CD4-positive, CD25-positive, alpha-beta regulatory T cell (primary cell): Measurements from ENCODE around the gene MIER2. TPM values are rescaled to one million over a fixed set of nuclear protein-coding genes. Genes with fewer than 3 reads are reported as not detected.

Experiments used
- ATAC-seq, 2 donors: fragments of 150-1000 bp; cut with Tn5 transposase; one replicate each; pipeline ENCODE4 v1.10.0; 2021; ENCODE audit warnings: low read depth in 2 of 2, moderate number of reproducible peaks in 2 of 2, moderate library complexity in 1 of 2
- DNase-seq, 3 donors: peaks; one replicate each; pipeline versions ENCODE4 v3.0.0 to v3.0.0-alpha.2; 2012 to 2022; ENCODE audit warnings: mixed read lengths in 1 of 3
- H3K27ac ChIP-seq: one replicate; pipeline ENCODE4 v1.7.0; 2013; ENCODE audit warnings: mild to moderate bottlenecking, low read length; ENCODE audit not compliant: insufficient read depth, poor library complexity, severe bottlenecking
- H3K27me3 ChIP-seq: one replicate; pipeline ENCODE4 v1.7.0; 2013; ENCODE audit warnings: low read length; ENCODE audit not compliant: control insufficient read depth, insufficient read depth
- H3K36me3 ChIP-seq: one replicate; pipeline ENCODE4 v1.7.0; 2013; ENCODE audit warnings: mild to moderate bottlenecking, low read length, moderate library complexity; ENCODE audit not compliant: control insufficient read depth, insufficient read depth
- H3K4me1 ChIP-seq: 2 replicates; pipeline ENCODE4 v1.7.0; 2013; ENCODE audit warnings: mild to moderate bottlenecking, low read length; ENCODE audit not compliant: insufficient read depth, control insufficient read depth, poor library complexity, severe bottlenecking
- H3K4me3 ChIP-seq: one replicate; pipeline ENCODE4 v1.7.0; 2013; ENCODE audit warnings: low read depth, mild to moderate bottlenecking, low read length, moderate library complexity
- H3K9me3 ChIP-seq, 2 experiments: 1 replicate in 1 of 2; 2 replicates in 1 of 2; pipeline ENCODE4 v1.7.0; 2013; ENCODE audit warnings: low read length in 2 of 2, mild to moderate bottlenecking in 1 of 2, moderate library complexity in 1 of 2; ENCODE audit not compliant: control insufficient read depth in 2 of 2
- H3K27ac Mint-ChIP-seq, 3 donors: one replicate each; pipeline ENCODE4 v1.8.0; 2020 to 2022; ENCODE audit warnings: mild to moderate bottlenecking in 3 of 3, mixed read lengths in 3 of 3, moderate library complexity in 2 of 3
- H3K27me3 Mint-ChIP-seq: one replicate; pipeline ENCODE4 v1.8.0; 2022; ENCODE audit warnings: mild to moderate bottlenecking, mixed read lengths
- H3K36me3 Mint-ChIP-seq: one replicate; pipeline ENCODE4 v1.8.0; 2020; ENCODE audit warnings: mixed read lengths
- H3K4me1 Mint-ChIP-seq, 4 donors: one replicate each; pipeline ENCODE4 v1.8.0; 2020 to 2022; ENCODE audit warnings: mixed read lengths in 4 of 4, mild to moderate bottlenecking in 1 of 4
- H3K4me3 Mint-ChIP-seq, 4 donors: one replicate each; pipeline ENCODE4 v1.8.0; 2020 to 2022; ENCODE audit warnings: mild to moderate bottlenecking in 4 of 4, mixed read lengths in 4 of 4, moderate library complexity in 3 of 4
- H3K9me3 Mint-ChIP-seq, 7 donors: one replicate each; pipeline ENCODE4 v1.8.0; 2020 to 2022; ENCODE audit warnings: mixed read lengths in 7 of 7, mild to moderate bottlenecking in 3 of 7, moderate library complexity in 2 of 7
- polyA plus RNA-seq, 4 donors: library from polyadenylated mRNA; unstranded; fragments of 300-500 nt; fragmentation: Illumina TruSeq; gene quantifications; one replicate each; pipeline ENCODE4 v1.2.3, GENCODE V29; 2021
- total RNA-seq: library from RNA; stranded (reverse); gene quantifications from one replicate; pipeline ENCODE4 v1.2.3, GENCODE V29; 2022

The MIER2 gene
- total and polyA plus RNA-seq, 5 donors from 2014 or later, result 2.0 to 15.8 (median 3.0) TPM

DNA sequence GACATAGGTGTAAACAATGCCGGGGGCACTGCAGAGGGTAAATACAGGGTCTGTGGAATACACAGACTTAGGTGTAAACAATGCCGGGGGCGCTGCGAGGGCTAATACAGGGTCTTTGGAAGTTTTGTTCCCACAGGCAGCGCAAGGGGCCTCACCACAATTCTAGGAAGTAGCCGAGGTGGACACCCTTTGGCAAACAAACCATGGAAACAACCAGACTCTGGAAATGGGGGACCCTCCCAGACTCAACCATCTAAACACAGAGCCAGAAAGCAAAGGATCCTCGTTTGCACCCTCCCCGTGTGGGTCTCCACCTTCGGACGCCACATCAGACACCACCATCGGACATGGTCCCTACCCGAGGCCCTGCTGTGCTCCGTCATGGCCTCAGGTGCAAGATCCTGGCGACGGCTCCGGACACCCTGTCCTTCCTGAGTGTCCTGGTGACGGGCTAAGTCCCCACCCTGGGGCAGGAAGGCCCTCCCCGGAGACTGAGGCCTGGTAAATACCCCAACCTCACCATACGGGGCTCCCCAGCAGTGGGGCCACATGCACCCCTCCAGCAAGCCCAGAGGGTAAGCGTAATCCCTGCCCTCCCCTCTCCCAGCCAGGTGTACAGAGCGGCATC, 36.7 kb downstream of the MIER2 start:
- H3K4me3 ChIP-seq, result no peak overlapping the region
- no peak for DNase-seq
- H3K27me3 ChIP-seq, result no peaks in the 10 kb centered on the region
- Mint-ChIP-seq H3K27ac (peak overlapping the region in 1 of 3 donors; percentile 71), H3K4me3 (no peak overlapping the region), H3K4me1 (peaks cover 0 to 3% (median 0%) of the 10 kb centered on the region in 4 donors), H3K27me3 (no peaks in the 10 kb centered on the region), H3K9me3 (no peaks in the 10 kb centered on the region), H3K36me3 (peaks cover 11% of the 10 kb centered on the region)
- no peaks in the 10 kb centered on the region for H3K9me3 ChIP-seq
- H3K36me3 ChIP-seq, result peaks cover 29% of the 10 kb centered on the region
- no peak for ATAC-seq
- no peaks in the 10 kb centered on the region for H3K4me1 ChIP-seq
- no peak overlapping the region for H3K27ac ChIP-seq

DNA sequence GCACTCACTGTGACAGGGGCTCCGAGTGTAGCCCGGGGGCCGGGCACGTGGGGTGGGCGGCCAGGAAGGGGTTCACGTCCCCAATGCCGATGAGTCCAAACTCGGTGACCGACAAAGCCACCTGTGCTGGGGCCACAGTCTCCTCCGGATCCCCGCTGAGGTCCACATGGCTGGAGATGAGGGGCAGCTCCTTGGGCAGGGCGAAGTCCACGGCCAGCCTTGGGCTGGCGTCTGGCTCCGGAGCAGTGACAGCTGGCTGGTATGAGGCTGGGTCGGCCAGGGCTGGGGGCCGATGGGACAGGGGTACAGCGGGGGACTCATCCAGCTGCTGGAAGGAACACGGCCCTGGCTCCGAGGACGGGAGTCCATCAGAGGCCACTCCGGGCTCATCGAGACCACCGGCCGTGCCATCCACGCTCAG, 37.5 kb downstream of the MIER2 start:
- H3K4me1 ChIP-seq, result no peaks in the 10 kb centered on the region
- H3K36me3 ChIP-seq, result peaks cover 29% of the 10 kb centered on the region
- H3K27me3 ChIP-seq, result no peaks in the 10 kb centered on the region
- Mint-ChIP-seq H3K36me3 (peaks cover 11% of the 10 kb centered on the region), H3K4me3 (no peak overlapping the region), H3K27me3 (no peaks in the 10 kb centered on the region), H3K4me1 (peaks cover 0 to 3% (median 0%) of the 10 kb centered on the region in 4 donors), H3K9me3 (no peaks in the 10 kb centered on the region), H3K27ac (no peak overlapping the region)
- H3K27ac ChIP-seq, result no peak overlapping the region
- no peak for ATAC-seq
- DNase-seq, result no peak
- no peak overlapping the region for H3K4me3 ChIP-seq
- H3K9me3 ChIP-seq, result no peaks in the 10 kb centered on the region

DNA sequence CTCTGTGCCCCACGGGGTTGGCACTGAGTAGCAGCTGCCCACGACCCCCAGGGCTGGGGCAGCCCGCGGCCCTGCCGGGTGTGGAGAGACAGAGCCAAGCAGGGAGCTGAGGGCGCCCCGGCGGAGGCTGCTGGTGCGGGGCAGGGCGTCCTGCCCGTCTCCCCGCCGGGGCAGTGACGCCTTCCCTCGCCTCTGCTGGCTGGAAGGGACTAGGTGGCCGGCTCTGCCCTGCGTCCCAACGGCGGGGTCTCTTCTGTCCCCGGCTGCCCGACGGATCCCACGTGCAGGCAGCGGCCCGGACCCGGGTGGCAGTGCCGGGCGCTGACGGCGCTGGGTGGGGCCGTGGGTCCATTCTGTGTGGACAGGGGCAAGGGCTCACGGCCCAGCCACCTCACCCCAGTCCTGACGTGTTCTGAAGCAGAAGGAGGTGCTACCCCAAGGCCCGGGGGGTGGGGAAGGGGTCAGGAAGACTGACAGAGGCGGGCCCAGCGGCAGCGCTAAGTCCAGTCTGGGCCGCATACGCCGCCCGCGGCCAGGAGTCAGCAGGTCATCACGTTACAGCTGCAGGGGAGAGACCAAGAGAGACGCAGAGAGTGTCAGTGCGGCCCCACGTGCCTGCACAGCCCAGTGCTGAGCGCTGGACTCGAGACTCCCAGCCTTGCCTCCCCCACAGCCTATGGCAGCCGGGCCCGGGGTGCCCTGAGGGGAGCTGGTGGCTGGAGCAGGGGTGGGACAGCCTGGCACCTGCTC, 38.3 kb downstream of the MIER2 start:
- Mint-ChIP-seq H3K9me3 (no peaks in the 10 kb centered on the region), H3K4me3 (no peak overlapping the region), H3K27ac (no peak overlapping the region), H3K27me3 (no peaks in the 10 kb centered on the region), H3K36me3 (peaks cover 11% of the 10 kb centered on the region), H3K4me1 (peaks cover 0 to 3% (median 0%) of the 10 kb centered on the region in 4 donors)
- Histone ChIP-seq H3K4me1 (no peaks in the 10 kb centered on the region), H3K27ac (no peak overlapping the region), H3K36me3 (peaks cover 25% of the 10 kb centered on the region), H3K27me3 (no peaks in the 10 kb centered on the region), H3K4me3 (no peak overlapping the region), H3K9me3 (no peaks in the 10 kb centered on the region)
- ATAC-seq (no peak), DNase-seq (no peak)

DNA sequence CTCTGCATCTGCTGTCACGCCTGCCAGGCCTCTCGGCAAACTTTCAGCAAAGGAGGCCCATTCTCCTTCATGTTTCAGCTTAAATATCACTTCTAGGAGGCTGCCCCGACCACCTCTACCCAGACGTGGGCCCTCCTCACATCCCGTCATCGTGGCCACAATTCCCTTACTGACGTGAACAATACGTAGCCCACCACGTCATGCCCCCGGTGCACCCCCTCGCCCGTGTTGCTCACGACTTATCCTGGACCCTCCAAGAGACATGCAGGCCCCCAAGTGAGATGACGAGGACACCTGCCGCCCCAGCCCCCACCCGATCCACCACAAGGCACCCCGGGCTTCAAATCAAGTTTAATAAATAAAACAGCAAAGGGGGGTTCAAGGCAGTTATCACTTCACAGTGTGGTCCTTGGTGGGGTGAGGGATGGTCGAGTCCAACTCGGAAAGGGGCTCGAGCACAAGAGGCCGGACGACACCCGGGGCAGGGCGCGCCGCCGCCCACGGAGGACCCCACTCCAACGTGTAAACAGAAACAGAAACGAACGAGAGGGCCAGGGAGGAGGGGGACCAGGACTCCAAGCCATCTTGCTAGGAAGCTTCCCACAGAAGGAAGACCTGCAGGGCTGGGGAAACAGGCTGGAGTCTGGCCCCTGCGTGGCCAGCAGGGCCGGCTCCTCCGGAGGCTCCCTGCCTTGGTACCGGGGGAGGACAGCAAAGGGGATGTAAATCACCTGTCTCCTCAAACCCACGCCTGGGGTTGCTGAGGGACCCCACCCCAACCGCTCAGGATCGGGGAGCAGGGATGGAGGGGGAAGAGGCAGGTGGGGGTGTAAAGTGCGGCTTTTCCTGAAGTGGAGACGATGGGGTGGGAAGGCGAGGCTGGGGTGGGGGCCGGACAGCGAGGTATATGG, 39.1 kb downstream of the MIER2 start:
- Mint-ChIP-seq H3K27me3 (no peaks in the 10 kb centered on the region), H3K4me1 (peaks cover 0 to 3% (median 0%) of the 10 kb centered on the region in 4 donors), H3K27ac (no peak overlapping the region), H3K9me3 (no peaks in the 10 kb centered on the region), H3K36me3 (peaks cover 7% of the 10 kb centered on the region), H3K4me3 (no peak overlapping the region)
- no peak for DNase-seq
- Histone ChIP-seq H3K4me1 (no peaks in the 10 kb centered on the region), H3K27me3 (no peaks in the 10 kb centered on the region), H3K4me3 (no peak overlapping the region), H3K36me3 (peaks cover 18% of the 10 kb centered on the region), H3K9me3 (no peaks in the 10 kb centered on the region), H3K27ac (no peak overlapping the region)
- ATAC-seq, result no peak

DNA sequence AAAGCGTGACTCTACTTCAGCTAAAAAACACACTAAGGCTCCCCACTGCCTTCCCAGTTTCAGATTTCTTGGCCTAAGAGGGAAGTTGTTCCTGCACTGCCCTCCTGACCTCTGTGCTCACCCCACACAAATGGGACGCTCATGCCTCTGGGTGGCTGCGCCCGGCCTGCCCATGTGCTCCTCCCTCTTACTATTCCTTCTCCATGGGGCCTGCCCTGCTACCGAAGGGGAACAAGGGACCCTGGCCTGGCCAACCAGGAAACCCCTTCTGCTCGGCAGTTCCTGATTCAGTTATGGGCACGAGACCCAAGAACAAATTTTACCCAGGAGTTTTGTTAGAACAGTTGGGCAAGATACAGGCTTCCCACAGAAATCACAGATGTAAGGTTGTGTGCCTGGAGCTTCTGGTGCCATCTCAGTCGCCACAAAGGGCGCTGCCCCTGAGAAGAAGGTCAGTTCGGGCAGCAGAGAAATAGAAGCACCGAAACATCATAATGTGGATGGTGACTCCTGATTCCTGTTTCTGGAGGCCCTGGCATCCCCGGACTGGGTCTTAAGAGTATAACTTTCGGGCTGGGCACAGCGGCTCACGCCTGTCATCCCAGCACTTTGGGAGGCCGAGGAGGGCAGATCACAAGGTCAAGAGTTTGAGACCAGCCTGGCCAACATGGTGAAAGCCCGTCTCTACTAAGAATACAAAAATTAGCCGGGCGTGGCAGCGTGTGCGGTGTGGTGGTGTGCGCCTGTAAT, 47.9 kb downstream of the MIER2 start:
- Mint-ChIP-seq H3K27me3 (peaks cover 34% of the 10 kb centered on the region), H3K27ac (no peak overlapping the region), H3K4me1 (peaks cover 0 to 10% (median under 1%) of the 10 kb centered on the region in 4 donors), H3K36me3 (no peaks in the 10 kb centered on the region), H3K9me3 (peaks cover 0 to 3% (median 0%) of the 10 kb centered on the region in 7 donors), H3K4me3 (peak overlapping the region in 1 of 4 donors; percentile 18)
- Histone ChIP-seq H3K4me1 (peaks cover 3% of the 10 kb centered on the region), H3K27ac (no peak overlapping the region), H3K27me3 (peaks cover 4% of the 10 kb centered on the region), H3K4me3 (no peak overlapping the region), H3K36me3 (no peaks in the 10 kb centered on the region), H3K9me3 (no peaks in the 10 kb centered on the region)
- ATAC-seq, result no peak
- DNase-seq, result no peak

DNA sequence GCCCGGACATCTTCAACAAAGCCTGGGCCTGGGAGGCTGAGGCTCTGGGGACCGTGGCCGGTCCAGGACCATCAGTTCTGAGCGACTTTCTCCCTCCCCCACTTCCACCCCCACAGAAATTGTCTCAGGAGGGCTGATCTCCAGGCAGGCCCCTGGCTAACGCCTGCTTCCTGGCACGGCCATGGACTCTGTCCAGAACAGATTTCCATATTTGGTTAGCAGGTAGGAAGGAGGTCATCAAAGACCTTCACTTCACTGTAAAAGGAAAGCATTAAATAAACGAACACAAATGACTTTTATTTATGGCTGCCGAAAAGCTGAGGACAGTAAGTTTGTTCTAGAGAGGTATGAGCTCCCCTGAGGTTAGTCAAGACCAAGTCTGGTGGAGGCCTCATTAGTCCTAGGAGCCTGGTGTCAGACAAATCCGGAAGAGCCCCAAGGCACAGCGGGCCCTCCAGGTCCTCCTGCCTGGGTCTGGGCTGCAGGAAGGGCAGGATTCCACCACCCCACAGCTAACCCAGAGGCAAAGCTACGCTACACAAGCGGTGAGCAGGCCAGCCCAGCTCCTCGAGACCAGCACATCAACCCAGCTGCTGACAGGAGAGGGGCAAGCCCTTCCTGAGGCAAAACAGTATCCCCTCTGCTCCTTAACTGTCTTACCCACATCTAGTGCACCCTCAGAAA, 48.8 kb downstream of the MIER2 start:
- Histone ChIP-seq H3K4me1 (peaks cover 4% of the 10 kb centered on the region), H3K27me3 (peaks cover 4% of the 10 kb centered on the region), H3K9me3 (no peaks in the 10 kb centered on the region), H3K27ac (no peak overlapping the region), H3K36me3 (no peaks in the 10 kb centered on the region), H3K4me3 (no peak overlapping the region)
- ATAC-seq (no peak), DNase-seq (no peak)
- peaks cover 0 to 10% (median under 1%) of the 10 kb centered on the region in 4 donors for H3K4me1 Mint-ChIP-seq
- H3K36me3 Mint-ChIP-seq, result no peaks in the 10 kb centered on the region
- H3K4me3 Mint-ChIP-seq, result peak overlapping the region in 1 of 4 donors; percentile 35
- no peak overlapping the region for H3K27ac Mint-ChIP-seq
- H3K9me3 Mint-ChIP-seq, result peaks cover 0 to 3% (median 0%) of the 10 kb centered on the region in 7 donors
- peaks cover 34% of the 10 kb centered on the region for H3K27me3 Mint-ChIP-seq
